Gastroesophageal sphincter (tissue), 4 donors: ENCODE results near the gene KLHL28. TPM values are rescaled to one million over a fixed set of nuclear protein-coding genes. Genes with fewer than 3 reads are reported as not detected.

Experiments used
- ATAC-seq: fragments of 150-250 bp; one replicate; pipeline ENCODE4 v1.9.1; 2016; ENCODE audit warnings: mild to moderate bottlenecking, moderate library complexity
- H3K27ac ChIP-seq, 4 donors: fragments of 200-600 bp; sonication (generic) in 3 of 4; 1 replicate in 3 of 4; 2 replicates in 1 of 4; pipeline ENCODE4 v1.5.1; 2016 to 2019
- H3K27me3 ChIP-seq: fragments of 200-600 bp; sonication (generic); one replicate; pipeline ENCODE4 v1.5.1; 2019
- H3K36me3 ChIP-seq, 2 donors: fragments of 200-600 bp; sonication (generic); one replicate each; pipeline ENCODE4 v1.5.1; 2019; ENCODE audit warnings: control low read depth in 1 of 2
- H3K4me1 ChIP-seq, 3 donors: fragments of 200-600 bp; sonication (generic); 1 replicate in 2 of 3; 2 replicates in 1 of 3; pipeline ENCODE4 v1.5.1; 2016 to 2019; ENCODE audit warnings: control low read depth in 2 of 3
- H3K4me3 ChIP-seq, 2 donors: fragments of 200-600 bp; sonication (generic); one replicate each; pipeline ENCODE4 v1.5.1; 2019; ENCODE audit warnings: mild to moderate bottlenecking in 1 of 2, moderate library complexity in 1 of 2
- H3K9me3 ChIP-seq, 3 donors: fragments of 200-600 bp; sonication (generic); one replicate each; pipeline ENCODE4 v1.5.1; 2017 to 2019; ENCODE audit warnings: control low read depth in 2 of 3
- CTCF ChIP-seq, 4 experiments: fragments of 200-600 bp in 2 of 4; fragments of 450-650 bp in 2 of 4; sonication (generic) in 1 of 4; IDR thresholded peaks; one replicate each; pipeline ENCODE4 v1.5.1; 2017 to 2019; ENCODE audit warnings: antibody characterized with exemption in 4 of 4, mild to moderate bottlenecking in 2 of 4, moderate library complexity in 2 of 4
- EP300 ChIP-seq: sonication (generic); formaldehyde crosslinking; IDR thresholded peaks from one replicate; pipeline ENCODE4 v1.6.1; 2017; ENCODE audit warnings: antibody characterized with exemption, mild to moderate bottlenecking
- POLR2A ChIP-seq, 2 donors: fragments of 450-650 bp; IDR thresholded peaks; one replicate each; pipeline ENCODE4 v1.6.1; 2017; ENCODE audit warnings: antibody characterized with exemption in 2 of 2, mild to moderate bottlenecking in 2 of 2, moderate library complexity in 1 of 2
- POLR2AphosphoS5 ChIP-seq: sonication (generic); formaldehyde crosslinking; IDR thresholded peaks from one replicate; pipeline ENCODE4 v1.6.1; 2017; ENCODE audit warnings: antibody characterized with exemption
- WGBS, 2 donors: methylation state at CpG; one replicate each; pipeline ENCODE4 v1.1.5; 2018; ENCODE audit warnings: low coverage in 1 of 2; 5-methylcytosine and 5-hydroxymethylcytosine counted together
- total RNA-seq, 4 donors: library from RNA; depleted of rRNA; stranded (reverse); fragments of >200 nt; gene quantifications; one replicate each; pipeline ENCODE4 v1.1.0, GENCODE V29; 2016

The KLHL28 gene
- total RNA-seq, 4 donors from 2014 or later = 10.0 to 12.6 (median 11.0) TPM

- Histone ChIP-seq H3K4me1 (peaks cover 4 to 38% (median 7%) of the 10 kb centered on the region in 3 donors), H3K9me3 (no peaks in the 10 kb centered on the region), H3K36me3 (peaks cover 0 to 5% of the 10 kb centered on the region in 2 donors), H3K27ac (no peak overlapping the region), H3K4me3 (no peak overlapping the region), H3K27me3 (no peaks in the 10 kb centered on the region)
- no peak for ATAC-seq
- TF ChIP-seq CTCF (IDR thresholded peaks at IDR 0.05) (no peak), EP300 (no peak), POLR2A (IDR thresholded peaks at IDR 0.05) (no peak), POLR2AphosphoS5 (no peak)
- 57 to 85% methylated on average over 1 to 3 of the region's 3 CpGs for WGBS, 2 donors
Observed at GRCh38 chr14:44955528-44955927, 6.2 kb downstream of the KLHL28 start.

GRCh38 chr14:44954750-44955149 lies 7.0 kb downstream of the KLHL28 start:
- H3K36me3 ChIP-seq = peaks cover 0 to 5% of the 10 kb centered on the region in 2 donors
- H3K9me3 ChIP-seq = no peaks in the 10 kb centered on the region
- no peak for ATAC-seq
- TF ChIP-seq POLR2A (IDR thresholded peaks at IDR 0.05) = no peak
- TF ChIP-seq EP300 = no peak
- TF ChIP-seq POLR2AphosphoS5 = no peak
- TF ChIP-seq CTCF (IDR thresholded peaks at IDR 0.05) = no peak
- H3K4me3 ChIP-seq = no peak overlapping the region
- 97 to 99% methylated on average over 3 of the region's 3 CpGs for WGBS, 2 donors
- no peaks in the 10 kb centered on the region for H3K27me3 ChIP-seq
- H3K27ac ChIP-seq = no peak overlapping the region
- H3K4me1 ChIP-seq = peaks cover 0 to 31% (median 4%) of the 10 kb centered on the region in 3 donors

- WGBS, 2 donors = 83 to 90% methylated on average over 4 of the region's 4 CpGs
- TF ChIP-seq POLR2AphosphoS5 (no peak), EP300 (no peak), CTCF (IDR thresholded peaks at IDR 0.05) (no peak), POLR2A (IDR thresholded peaks at IDR 0.05) (no peak)
- ATAC-seq = no peak
Observed at GRCh38 chr14:44952391-44953110, 9.2 kb downstream of the KLHL28 start.

DNA sequence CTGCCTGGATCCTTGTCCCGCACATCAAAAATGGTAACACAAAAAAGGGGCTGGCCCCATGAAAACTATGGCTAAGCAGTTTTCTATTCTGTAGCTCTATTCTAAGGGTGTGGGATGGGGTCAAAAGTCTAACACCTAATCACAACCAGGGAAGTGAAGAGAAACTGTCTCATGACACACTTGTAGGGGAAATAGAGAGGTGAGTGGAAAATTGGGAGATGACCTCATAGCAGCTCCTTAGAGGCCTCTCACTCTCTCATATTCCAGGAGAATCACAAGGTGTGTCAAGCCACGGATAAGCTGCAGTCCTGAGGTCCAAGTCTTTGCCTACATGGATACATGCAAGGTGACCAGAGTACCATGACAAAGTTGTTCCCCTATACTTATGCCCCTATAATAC lies 10.7 kb downstream of the KLHL28 start:
- Histone ChIP-seq H3K27ac (no peak overlapping the region), H3K4me1 (peaks cover 0 to 6% (median 0%) of the 10 kb centered on the region in 3 donors), H3K9me3 (no peaks in the 10 kb centered on the region), H3K36me3 (peaks cover 0 to 13% of the 10 kb centered on the region in 2 donors), H3K27me3 (no peaks in the 10 kb centered on the region), H3K4me3 (no peak overlapping the region)
- WGBS, 2 donors = 90 to 91% methylated on average over 2 of the region's 2 CpGs
- TF ChIP-seq EP300 (no peak), POLR2AphosphoS5 (no peak), POLR2A (IDR thresholded peaks at IDR 0.05) (no peak), CTCF (IDR thresholded peaks at IDR 0.05) (no peak)
- ATAC-seq = no peak

More at GRCh38 chr14:44952391-44953110, 9.2 kb downstream of the KLHL28 start:
- H3K36me3 ChIP-seq = peaks cover 0 to 5% of the 10 kb centered on the region in 2 donors
- no peak overlapping the region for H3K4me3 ChIP-seq
- H3K4me1 ChIP-seq = peaks cover 0 to 9% (median 0%) of the 10 kb centered on the region in 3 donors
- no peaks in the 10 kb centered on the region for H3K27me3 ChIP-seq
- H3K9me3 ChIP-seq = no peaks in the 10 kb centered on the region
- H3K27ac ChIP-seq = no peak overlapping the region

- 58 to 70% methylated on average over 4 of the region's 4 CpGs for WGBS, 2 donors
- Histone ChIP-seq H3K27ac (no peak overlapping the region), H3K27me3 (no peaks in the 10 kb centered on the region), H3K9me3 (no peaks in the 10 kb centered on the region), H3K4me1 (peaks cover 0 to 5% (median 0%) of the 10 kb centered on the region in 3 donors), H3K4me3 (no peak overlapping the region), H3K36me3 (peaks cover 10 to 41% of the 10 kb centered on the region in 2 donors)
- ATAC-seq = no peak
- no peak for TF ChIP-seq POLR2AphosphoS5
- no peak for TF ChIP-seq EP300
- TF ChIP-seq CTCF (IDR thresholded peaks at IDR 0.05) = no peak
- no peak for TF ChIP-seq POLR2A (IDR thresholded peaks at IDR 0.05)
Observed at GRCh38 chr14:44945264-44945663, 16.5 kb downstream of the KLHL28 start.
